Hair follicle dermal papilla cell (primary cell): ENCODE data around the gene TAF11L3. TPM values are rescaled to one million over a fixed set of nuclear protein-coding genes. Genes with fewer than 3 reads are reported as not detected.

ENCODE experiments used
- small RNA-seq: library from RNA; depleted of rRNA; stranded (forward); fragments of <200 nt; gene quantifications from one replicate; pipeline ENCODE3, GENCODE V24; 2012
- total RNA-seq: library from RNA; depleted of rRNA; stranded (reverse); fragments of >200 nt; gene quantifications from 2 replicates; pipeline ENCODE4 v1.2.3, GENCODE V29; 2012

The TAF11L3 gene
- not detected in 2 replicates for total RNA-seq

DNA sequence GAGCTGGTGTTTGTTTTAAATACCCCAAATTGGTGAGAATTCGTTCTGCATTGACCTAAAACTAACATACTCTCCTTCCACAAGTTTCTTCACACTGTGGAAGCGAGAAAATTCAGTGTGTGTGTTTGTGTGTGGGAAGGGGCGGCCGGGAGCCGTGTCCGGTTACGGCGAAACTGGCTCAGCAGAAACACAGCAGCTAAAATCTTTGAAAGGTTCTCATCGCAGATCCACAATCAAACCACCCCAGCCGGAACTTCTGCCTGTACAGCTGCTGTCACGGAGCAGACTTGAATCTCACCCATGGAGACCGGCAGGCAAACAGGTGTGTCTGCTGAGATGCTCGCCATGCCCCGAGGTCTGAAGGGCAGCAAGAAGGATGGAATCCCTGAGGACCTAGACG lies at the start of gene TAF11L3:
TAF11L3 (plus strand) TSS at position 301 of the 400 bp plus-strand sequence.

DNA sequence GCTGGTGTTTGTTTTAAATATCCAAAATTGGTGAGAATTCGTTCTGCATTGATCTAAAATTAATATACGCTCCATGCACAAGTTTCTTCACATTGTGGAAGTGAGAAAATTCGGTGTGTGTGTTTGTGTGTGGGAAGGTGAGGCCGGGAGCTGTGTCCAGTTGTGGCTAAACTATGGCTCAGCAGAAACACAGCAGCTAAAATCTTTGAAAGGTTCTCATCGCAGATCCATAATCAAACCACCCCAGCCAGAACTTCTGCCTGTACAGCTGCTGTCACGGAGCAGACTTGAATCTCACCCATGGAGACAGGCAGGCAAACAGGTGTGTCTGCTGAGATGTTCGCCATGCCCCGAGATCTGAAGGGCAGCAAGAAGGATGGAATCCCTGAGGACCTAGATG lies 20.2 kb upstream of the TAF11L3 start, which contains the start of gene TAF11L2:
TAF11L2 (plus strand) TSS at position 301 of the 400 bp plus-strand sequence.

DNA sequence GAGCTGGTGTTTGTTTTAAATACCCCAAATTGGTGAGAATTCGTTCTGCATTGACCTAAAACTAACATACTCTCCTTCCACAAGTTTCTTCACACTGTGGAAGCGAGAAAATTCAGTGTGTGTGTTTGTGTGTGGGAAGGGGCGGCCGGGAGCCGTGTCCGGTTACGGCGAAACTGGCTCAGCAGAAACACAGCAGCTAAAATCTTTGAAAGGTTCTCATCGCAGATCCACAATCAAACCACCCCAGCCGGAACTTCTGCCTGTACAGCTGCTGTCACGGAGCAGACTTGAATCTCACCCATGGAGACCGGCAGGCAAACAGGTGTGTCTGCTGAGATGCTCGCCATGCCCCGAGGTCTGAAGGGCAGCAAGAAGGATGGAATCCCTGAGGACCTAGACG lies 3.3 kb downstream of the TAF11L3 start, which contains the start of gene TAF11L4:
TAF11L4 (plus strand) TSS at position 301 of the 400 bp plus-strand sequence.

DNA sequence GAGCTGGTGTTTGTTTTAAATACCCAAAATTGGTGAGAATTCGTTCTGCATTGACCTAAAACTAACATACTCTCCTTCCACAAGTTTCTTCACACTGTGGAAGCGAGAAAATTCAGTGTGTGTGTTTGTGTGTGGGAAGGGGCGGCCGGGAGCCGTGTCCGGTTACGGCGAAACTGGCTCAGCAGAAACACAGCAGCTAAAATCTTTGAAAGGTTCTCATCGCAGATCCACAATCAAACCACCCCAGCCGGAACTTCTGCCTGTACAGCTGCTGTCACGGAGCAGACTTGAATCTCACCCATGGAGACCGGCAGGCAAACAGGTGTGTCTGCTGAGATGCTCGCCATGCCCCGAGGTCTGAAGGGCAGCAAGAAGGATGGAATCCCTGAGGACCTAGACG lies 6.8 kb downstream of the TAF11L3 start, which contains the start of gene TAF11L5:
TAF11L5 (plus strand) TSS at position 301 of the 400 bp plus-strand sequence.

DNA sequence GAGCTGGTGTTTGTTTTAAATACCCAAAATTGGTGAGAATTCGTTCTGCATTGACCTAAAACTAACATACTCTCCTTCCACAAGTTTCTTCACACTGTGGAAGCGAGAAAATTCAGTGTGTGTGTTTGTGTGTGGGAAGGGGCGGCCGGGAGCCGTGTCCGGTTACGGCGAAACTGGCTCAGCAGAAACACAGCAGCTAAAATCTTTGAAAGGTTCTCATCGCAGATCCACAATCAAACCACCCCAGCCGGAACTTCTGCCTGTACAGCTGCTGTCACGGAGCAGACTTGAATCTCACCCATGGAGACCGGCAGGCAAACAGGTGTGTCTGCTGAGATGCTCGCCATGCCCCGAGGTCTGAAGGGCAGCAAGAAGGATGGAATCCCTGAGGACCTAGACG lies 10.2 kb downstream of the TAF11L3 start, which contains the start of gene TAF11L6:
TAF11L6 (plus strand) TSS at position 301 of the 400 bp plus-strand sequence.

Small RNAs within 50 kb of the gene (small RNA-seq; reads per million reads assigned to genes)
- gene AC106774.3 = not detected

Other genes starting within 250 kb of the TAF11L3 start
- not detected in 2 replicates for gene TAF11L2, start 20.1 kb upstream of the TAF11L3 start, total RNA-seq
- gene TAF11L4, start 3.4 kb downstream of the TAF11L3 start, total RNA-seq = not detected in 2 replicates
- gene TAF11L5, start 6.9 kb downstream of the TAF11L3 start, total RNA-seq = not detected in 2 replicates
- gene TAF11L6, start 10.3 kb downstream of the TAF11L3 start, total RNA-seq = not detected in 2 replicates
- gene TAF11L7, start 67.4 kb downstream of the TAF11L3 start, total RNA-seq = not detected in 2 replicates
- gene TAF11L8, start 72.6 kb downstream of the TAF11L3 start, total RNA-seq = not detected in 2 replicates
- gene TAF11L9, start 76.0 kb downstream of the TAF11L3 start, total RNA-seq = not detected in 2 replicates
- not detected in 2 replicates for gene TAF11L10, start 79.5 kb downstream of the TAF11L3 start, total RNA-seq
- not detected in 2 replicates for gene TAF11L11, start 85.8 kb downstream of the TAF11L3 start, total RNA-seq
- not detected in 2 replicates for gene TAF11L12, start 92.0 kb downstream of the TAF11L3 start, total RNA-seq
- not detected in 2 replicates for gene TAF11L13, start 113.7 kb downstream of the TAF11L3 start, total RNA-seq
- gene TAF11L14, start 116.1 kb downstream of the TAF11L3 start, total RNA-seq = not detected in 2 replicates